PC-3 (cell line): Measurements from ENCODE around the gene FGF4. TPM values are rescaled to one million over a fixed set of nuclear protein-coding genes. Genes with fewer than 3 reads are reported as not detected.

Experiments
- ATAC-seq: fragments of 200-7000 bp; cut with Tn5 transposase; 2 replicates; pipeline ENCODE4 v1.9.1; 2020; ENCODE audit warnings: mild to moderate bottlenecking, moderate library complexity
- BruUV-seq: library from RNA; stranded (reverse); fragments of 400-500 nt; replicated peaks from 2 replicates; lab custom pipeline; 2021; lab: Mats Ljungman, UMichigan
- CTCF ChIA-PET: fragments of 300-600 bp; sonication (Branson Sonifier 250); formaldehyde crosslinking; loops from one replicate; lab custom pipeline; 2022; ENCODE audit warnings: antibody characterized with exemption; lab: Charles Lee
- POLR2A ChIA-PET: fragments of 300-600 bp; sonication (Branson Sonifier 250); formaldehyde crosslinking; loops from one replicate; lab custom pipeline; 2022; ENCODE audit warnings: antibody characterized with exemption; ENCODE audit not compliant: unreplicated experiment; lab: Charles Lee
- DNase-seq: peaks from one replicate; pipeline ENCODE4 v3.0.0-alpha.2; 2015
- H2AFZ ChIP-seq: fragments of 300-600 bp; sonication (generic); 2 replicates; pipeline ENCODE4 v1.6.0; 2016; ENCODE audit warnings: antibody characterized with exemption, low read length
- H3F3A ChIP-seq: fragments of 300-600 bp; sonication (generic); one replicate; pipeline ENCODE4 v1.6.0; 2017; ENCODE audit warnings: antibody characterized with exemption, low read length, control low read depth, mild to moderate bottlenecking; ENCODE audit not compliant: unreplicated experiment
- H3K27ac ChIP-seq: fragments of 300-600 bp; sonication (generic); 2 replicates; pipeline ENCODE4 v1.5.1; 2016; ENCODE audit warnings: mild to moderate bottlenecking, low read length
- H3K27me3 ChIP-seq: fragments of 300-600 bp; sonication (generic); 2 replicates; pipeline ENCODE4 v1.6.1; 2016; ENCODE audit warnings: low read length, mixed read lengths
- H3K36me3 ChIP-seq: fragments of 300-600 bp; sonication (generic); 2 replicates; pipeline ENCODE4 v1.6.1; 2016; ENCODE audit warnings: low read depth, mixed run types, low read length, mixed read lengths
- H3K4me1 ChIP-seq: fragments of 300-600 bp; sonication (generic); 2 replicates; pipeline ENCODE4 v1.5.1; 2016; ENCODE audit warnings: low read length; ENCODE audit not compliant: insufficient read depth
- H3K4me2 ChIP-seq: fragments of 300-600 bp; sonication (generic); 2 replicates; pipeline ENCODE4 v1.6.0; 2016; ENCODE audit warnings: low read length
- H3K4me3 ChIP-seq: fragments of 300-600 bp; sonication (generic); 2 replicates; pipeline ENCODE4 v1.5.1; 2016; ENCODE audit warnings: mild to moderate bottlenecking, low read length, mixed read lengths
- H3K79me2 ChIP-seq: fragments of 300-600 bp; sonication (generic); 2 replicates; pipeline ENCODE4 v1.6.1; 2017; ENCODE audit warnings: low read length, mixed read lengths
- H3K9ac ChIP-seq: fragments of 300-600 bp; sonication (generic); 2 replicates; pipeline ENCODE4 v1.6.0; 2016; ENCODE audit warnings: mild to moderate bottlenecking, low read length
- H3K9me2 ChIP-seq: fragments of 300-600 bp; sonication (generic); replicated peaks from 2 replicates; pipeline ENCODE4 v1.6.1; 2016; ENCODE audit warnings: mixed run types, low read length, mixed read lengths
- H3K9me3 ChIP-seq: fragments of 300-600 bp; sonication (generic); 2 replicates; pipeline ENCODE4 v1.6.1; 2016; ENCODE audit warnings: low read length, mixed read lengths
- H4K20me1 ChIP-seq: fragments of 300-600 bp; sonication (generic); 2 replicates; pipeline ENCODE4 v1.6.1; 2016; ENCODE audit warnings: low read length, mixed read lengths
- CTCF ChIP-seq: fragments of 300-600 bp; sonication (generic); conservative IDR thresholded peaks from 2 replicates; pipeline ENCODE4 v1.5.1; 2017; ENCODE audit warnings: antibody characterized with exemption, low read depth, mild to moderate bottlenecking, low read length
- EZH2 ChIP-seq: fragments of 300-600 bp; sonication (generic); IDR thresholded peaks from one replicate; pipeline ENCODE4 v1.6.1; 2017; ENCODE audit warnings: antibody characterized with exemption, mild to moderate bottlenecking, low read length; ENCODE audit not compliant: unreplicated experiment
- EZH2phosphoT487 ChIP-seq: fragments of 300-600 bp; sonication (generic); IDR thresholded peaks from 2 replicates; pipeline ENCODE4 v1.6.1; 2018; ENCODE audit warnings: mild to moderate bottlenecking, antibody characterized with exemption, low read length, borderline replicate concordance
- intact Hi-C: fragments of 100-400 bp; cut with micrococcal nuclease; formaldehyde crosslinking; loops from 2 replicates; pipeline ENCODE4 v1.9.0; 2023
- total RNA-seq: library from RNA; depleted of rRNA; stranded (reverse); fragments of >200 nt; gene quantifications from 2 replicates; pipeline ENCODE4 v1.2.3, GENCODE V29; 2014

Gene FGF4
- total RNA-seq, 1 experiment from 2014 or later, result not detected

DNA sequence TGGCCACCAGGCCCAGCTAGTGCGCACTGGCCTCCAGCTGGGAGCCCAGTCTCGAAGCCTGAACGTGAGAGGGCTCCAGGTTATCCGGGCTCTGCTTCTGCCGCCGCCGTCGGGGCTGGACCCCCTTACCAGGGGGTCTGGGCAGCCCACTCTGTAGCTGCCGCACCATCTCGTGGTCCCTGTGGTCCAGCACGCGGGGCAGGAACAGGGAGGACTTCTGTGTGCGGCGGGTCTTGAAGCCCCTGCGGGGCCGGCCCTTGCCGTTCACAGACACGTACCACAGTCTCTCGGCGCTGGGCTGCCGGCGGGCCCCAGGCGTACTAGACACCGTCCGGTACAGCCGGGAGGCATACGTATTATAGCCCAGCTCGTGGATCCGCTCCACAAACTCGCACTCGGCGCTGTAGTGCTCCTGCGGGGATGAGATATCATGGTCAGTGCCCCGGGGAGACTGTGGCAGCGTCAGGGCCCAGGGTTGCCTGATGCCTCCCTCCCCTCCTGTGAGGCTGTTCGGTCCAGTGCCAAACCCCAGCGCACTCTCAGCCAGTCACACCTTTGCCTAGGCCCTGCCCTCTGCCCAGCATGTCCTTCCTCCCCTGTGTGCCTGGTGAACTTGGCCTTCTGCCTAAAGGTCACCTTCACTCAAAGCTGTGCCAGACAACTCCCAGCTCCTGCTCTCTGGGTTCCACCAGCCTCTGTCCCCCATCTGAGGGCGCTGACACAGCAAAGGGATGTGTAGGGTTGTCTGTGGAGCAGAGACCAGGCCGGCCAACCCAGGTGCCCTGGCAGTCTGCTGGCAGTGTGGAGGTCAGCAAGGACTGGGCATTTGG lies 35.4 kb upstream of the FGF4 start:
- Histone ChIP-seq H3K4me1 (no peaks in the 10 kb centered on the region), H3F3A (no peaks in the 10 kb centered on the region), H3K4me2 (no peak overlapping the region), H3K9me2 (no peaks in the 10 kb centered on the region), H3K4me3 (no peak overlapping the region), H3K9me3 (no peaks in the 10 kb centered on the region), H3K9ac (no peak overlapping the region), H3K36me3 (no peaks in the 10 kb centered on the region), H3K27me3 (peaks cover 4% of the 10 kb centered on the region), H2AFZ (no peak overlapping the region), H3K79me2 (no peaks in the 10 kb centered on the region), H3K27ac (no peak overlapping the region), H4K20me1 (no peaks in the 10 kb centered on the region)
- CTCF ChIA-PET, result no interaction called here
- intact Hi-C loops, result no loop called here
- DNase-seq, result no peak
- no peak for TF ChIP-seq EZH2phosphoT487
- no TSS peak for BruUV-seq
- POLR2A ChIA-PET, result no interaction called here
- ATAC-seq, result no peak

GRCh38 chr11:69808667-69809086 lies 33.5 kb upstream of the FGF4 start:
- Histone ChIP-seq H3K4me3 (no peak overlapping the region), H3K36me3 (no peaks in the 10 kb centered on the region), H3K27ac (no peak overlapping the region), H4K20me1 (no peaks in the 10 kb centered on the region), H3F3A (no peaks in the 10 kb centered on the region), H3K4me2 (no peak overlapping the region), H3K4me1 (no peaks in the 10 kb centered on the region), H3K79me2 (no peaks in the 10 kb centered on the region), H3K27me3 (no peaks in the 10 kb centered on the region), H2AFZ (no peak overlapping the region), H3K9me3 (no peaks in the 10 kb centered on the region), H3K9ac (no peak overlapping the region), H3K9me2 (no peaks in the 10 kb centered on the region)
- intact Hi-C loops, result no loop called here
- TF ChIP-seq EZH2, result no peak
- TF ChIP-seq CTCF, result no peak
- TF ChIP-seq EZH2phosphoT487, result no peak
- no TSS peak for BruUV-seq
- ATAC-seq (no peak), DNase-seq (no peak)
- ChIA-PET CTCF (no interaction called here), POLR2A (interaction anchor here (0.6 kb wide), 1 partner anchor 10 kb away, joined by 3 read pairs; the partner anchor contains the start of gene FGF3)

GRCh38 chr11:69807106-69807815 lies 32.1 kb upstream of the FGF4 start:
- Histone ChIP-seq H2AFZ (no peak overlapping the region), H3K9me3 (no peaks in the 10 kb centered on the region), H3K27ac (no peak overlapping the region), H3K27me3 (no peaks in the 10 kb centered on the region), H3K4me3 (no peak overlapping the region), H3K9me2 (no peaks in the 10 kb centered on the region), H3K4me1 (no peaks in the 10 kb centered on the region), H3K79me2 (no peaks in the 10 kb centered on the region), H4K20me1 (no peaks in the 10 kb centered on the region), H3K4me2 (no peak overlapping the region), H3K9ac (no peak overlapping the region), H3F3A (no peaks in the 10 kb centered on the region), H3K36me3 (no peaks in the 10 kb centered on the region)
- ATAC-seq (no peak), DNase-seq (peak; percentile 56)
- intact Hi-C loops, result no loop called here
- ChIA-PET POLR2A (no interaction called here), CTCF (no interaction called here)
- TF ChIP-seq CTCF (no peak), EZH2 (no peak), EZH2phosphoT487 (no peak)
- no TSS peak for BruUV-seq
